MM.1S (cell line): ENCODE measurements around the gene SLC45A1.

Experiments used
- CTCF ChIP-seq: fragments of 300-600 bp; sonication (generic); IDR thresholded peaks from 2 replicates; pipeline ENCODE4 v1.5.1; 2016; ENCODE audit warnings: antibody characterized with exemption, low read length, mixed read lengths
- EZH2 ChIP-seq: fragments of 300-600 bp; sonication (generic); optimal IDR thresholded peaks from 2 replicates; pipeline ENCODE3; 2017; ENCODE audit warnings: low read depth, mild to moderate bottlenecking, antibody characterized with exemption, low read length, mixed read lengths
- EZH2phosphoT487 ChIP-seq: fragments of 300-600 bp; sonication (generic); IDR thresholded peaks from 2 replicates; pipeline ENCODE4 v1.6.1; 2018; ENCODE audit warnings: antibody characterized with exemption, low read length

DNA sequence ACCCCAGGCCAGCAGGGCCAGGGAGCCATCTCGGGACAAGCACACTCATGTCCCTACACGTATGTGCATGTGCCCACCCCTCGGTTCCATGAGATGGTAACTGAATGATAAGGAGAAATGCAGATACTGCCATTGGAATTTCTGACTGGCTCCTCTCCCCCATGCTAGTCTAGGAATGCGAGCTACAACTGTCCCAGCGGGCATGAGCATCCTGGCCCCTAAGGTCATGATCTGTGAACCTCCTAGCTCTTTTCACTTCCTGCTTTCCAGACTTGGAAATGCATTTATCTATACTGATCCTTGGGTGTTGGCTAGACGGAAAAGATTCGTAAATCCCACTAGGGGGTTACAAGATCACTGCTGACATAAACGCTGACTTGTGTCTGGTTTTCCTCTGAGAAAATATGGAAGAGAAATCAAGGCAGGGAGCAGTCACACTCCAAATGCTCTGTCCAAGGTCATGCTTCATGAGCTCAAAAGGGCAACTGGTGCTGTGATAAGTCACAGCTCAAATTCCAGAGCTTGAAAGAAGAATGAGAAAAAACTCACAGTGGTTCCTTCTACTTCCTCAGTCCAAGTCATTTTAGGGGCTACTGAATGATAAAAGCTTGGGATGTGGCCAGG is 49.8 kb downstream of the SLC45A1 start:
- TF ChIP-seq CTCF (no peak), EZH2phosphoT487 (no peak), EZH2 (no peak)
